ENCODE measurements around the gene ALPL. TPM values are rescaled to one million over a fixed set of nuclear protein-coding genes. Genes with fewer than 3 reads are reported as not detected.
"Not testable (repeated sequence)": the region's sequence is repeated elsewhere in the genome, so short reads cannot be mapped to it uniquely, and the experiment has no call there.

Gene ALPL
- total RNA-seq: 20.3 TPM
- long read RNA-seq, transcript ALPL-204 (12 exons, 2,589 nt): major isoform, 14 of 24 reads
- long read RNA-seq, partial matches to known transcripts: 4 of 24 reads
- long read RNA-seq, other reads (novel, unspliced or antisense): 5 of 24 reads

DNA sequence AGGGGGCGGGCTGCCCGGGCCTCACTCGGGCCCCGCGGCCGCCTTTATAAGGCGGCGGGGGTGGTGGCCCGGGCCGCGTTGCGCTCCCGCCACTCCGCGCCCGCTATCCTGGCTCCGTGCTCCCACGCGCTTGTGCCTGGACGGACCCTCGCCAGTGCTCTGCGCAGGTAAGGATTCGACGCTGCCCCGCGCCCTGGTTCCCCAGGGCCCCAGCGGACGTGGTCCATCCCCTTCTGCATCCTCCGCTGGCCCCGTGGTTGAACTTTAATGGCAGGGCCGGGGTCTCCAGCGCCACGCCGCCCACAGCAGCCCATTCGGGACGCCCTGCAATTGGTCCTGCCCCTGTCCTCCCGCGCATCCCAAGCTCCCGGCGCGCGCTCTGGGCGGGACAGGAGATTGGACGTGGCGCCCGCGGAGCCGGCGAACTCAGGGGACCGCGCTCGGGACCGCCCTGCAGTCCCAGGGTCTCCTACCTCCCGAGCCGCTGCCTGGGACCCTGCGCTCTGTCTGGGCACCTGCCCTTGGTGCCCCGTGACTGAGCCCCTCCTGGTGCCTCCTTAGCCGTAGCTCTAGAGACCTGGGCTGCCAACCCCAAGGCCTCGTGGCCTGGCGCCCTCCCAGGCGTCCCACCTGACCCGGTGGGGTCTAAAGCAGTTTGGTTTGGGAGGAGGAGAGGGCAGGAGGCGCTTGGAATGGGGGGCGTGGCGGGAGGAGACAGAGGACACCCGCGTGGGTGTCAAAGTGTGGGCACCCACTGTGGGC is at the start of gene ALPL:
Gene ALPL, plus strand, starts transcription at position 73 of the 762 bp plus-strand sequence. CDS start 44,659 bp downstream, outside the sequence.
- no peak for DNase-seq (ENCODE audit: low spot score)
- intact Hi-C loops (cut with DNase I): loop anchor here (1.0 to 5.0 kb wide), 5 partner anchors 25 to 153 kb away; no protein-coding TSS in a partner anchor

DNA sequence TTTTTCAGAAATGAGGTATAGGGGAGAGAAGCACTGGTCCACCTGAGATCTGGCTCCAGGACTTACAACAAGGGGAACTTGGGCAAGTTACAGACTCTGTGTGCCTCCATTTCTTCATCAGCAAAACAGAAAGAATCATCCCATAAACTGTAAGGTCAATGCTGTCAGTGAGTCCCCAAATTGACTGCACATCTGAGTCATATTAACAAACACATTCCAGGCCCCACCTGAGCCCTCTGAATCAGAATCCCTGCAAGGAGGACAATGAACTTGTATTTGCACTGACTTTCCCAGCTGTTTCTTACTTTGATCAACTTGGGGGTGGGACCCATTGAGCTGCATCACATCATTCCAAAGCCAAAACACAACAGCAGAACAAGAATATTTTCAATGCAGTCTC is 44.1 kb upstream of the ALPL start:
- DNase-seq (ENCODE audit: low spot score); intact Hi-C loops (cut with DNase I): not testable (repeated sequence)

DNA sequence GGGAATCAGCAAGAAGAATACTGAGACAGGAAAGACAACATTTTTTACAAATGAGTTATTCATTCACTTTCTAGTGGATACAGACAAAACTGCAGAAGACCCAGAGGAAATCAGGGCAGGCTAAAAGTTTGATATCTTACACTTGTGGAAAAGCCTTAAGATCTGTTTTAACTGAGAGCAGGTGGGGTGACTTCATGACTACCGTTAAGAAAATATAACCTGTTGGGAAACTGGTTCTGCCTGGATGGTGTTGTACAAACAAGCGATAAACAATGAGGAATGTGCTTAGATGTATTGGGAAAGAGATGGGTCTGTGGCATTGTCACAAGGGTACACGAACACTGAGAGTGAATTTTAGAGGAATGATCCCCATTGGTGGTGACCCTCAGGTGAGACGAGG is 41.3 kb upstream of the ALPL start:
- intact Hi-C loops (cut with DNase I); DNase-seq (ENCODE audit: low spot score): not testable (repeated sequence)

DNA sequence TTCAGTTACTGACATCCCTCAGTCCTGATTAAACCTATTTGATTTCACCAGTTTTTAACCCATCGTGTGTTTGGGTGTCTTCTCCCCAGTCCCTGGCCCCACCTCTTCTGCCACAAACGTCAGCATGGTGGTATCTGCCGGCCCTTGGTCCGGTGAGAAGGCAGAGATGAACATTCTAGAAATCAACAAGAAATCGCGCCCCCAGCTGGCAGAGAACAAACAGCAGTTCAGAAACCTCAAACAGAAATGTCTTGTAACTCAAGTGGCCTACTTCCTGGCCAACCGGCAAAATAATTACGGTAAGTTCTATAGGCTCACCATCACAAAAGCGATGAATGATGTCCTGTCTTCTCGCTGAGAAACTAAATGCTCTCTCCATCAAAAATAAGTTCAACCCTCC is 40.6 kb upstream of the ALPL start:
- no peak for DNase-seq (ENCODE audit: low spot score)
- intact Hi-C loops (cut with DNase I): no loop called here

DNA sequence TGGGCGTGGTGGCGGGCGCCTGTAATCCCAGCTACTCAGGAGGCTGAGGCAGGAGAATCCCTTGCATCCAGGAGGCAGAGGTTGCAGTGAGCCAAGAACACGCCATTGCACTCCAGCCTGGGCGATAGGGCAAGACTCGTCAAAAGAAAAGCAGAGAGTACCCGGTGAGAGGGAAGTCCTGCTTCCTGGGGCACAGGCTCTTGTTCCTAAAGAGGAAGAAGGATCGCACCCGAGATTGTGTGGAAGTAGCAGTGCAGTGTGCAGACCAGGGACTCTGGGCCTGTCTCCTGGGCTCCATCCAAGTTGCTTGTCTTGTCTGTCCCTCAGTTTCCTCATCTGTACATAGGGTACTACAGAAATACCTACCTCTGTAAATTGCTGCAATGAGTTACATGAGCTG is 39.6 kb upstream of the ALPL start:
- intact Hi-C loops (cut with DNase I): no loop called here

DNA sequence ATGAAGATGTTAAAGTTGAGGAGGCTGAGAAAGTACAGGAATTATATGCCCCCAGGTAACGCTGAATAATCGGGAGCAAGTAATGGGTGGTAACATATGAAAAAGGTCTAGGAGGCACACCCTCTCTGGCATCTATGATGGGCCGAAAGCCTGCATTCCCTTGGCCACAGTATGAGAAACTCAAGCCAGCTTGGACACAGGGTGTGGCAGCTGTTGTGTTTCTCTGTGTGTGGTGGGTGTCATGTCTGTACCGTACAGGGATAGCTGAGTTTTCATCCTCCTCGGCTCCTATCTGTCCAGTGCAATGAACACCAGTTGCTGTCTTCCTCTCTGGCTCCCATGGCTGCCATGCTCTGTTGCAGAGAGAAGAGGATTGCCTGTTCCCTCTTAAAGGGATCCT is 36.4 kb upstream of the ALPL start:
- no peak for DNase-seq (ENCODE audit: low spot score)
- intact Hi-C loops (cut with DNase I): no loop called here

More for the DNA sequence above, 39.6 kb upstream of the ALPL start:
- no peak for DNase-seq (ENCODE audit: low spot score)

DNA sequence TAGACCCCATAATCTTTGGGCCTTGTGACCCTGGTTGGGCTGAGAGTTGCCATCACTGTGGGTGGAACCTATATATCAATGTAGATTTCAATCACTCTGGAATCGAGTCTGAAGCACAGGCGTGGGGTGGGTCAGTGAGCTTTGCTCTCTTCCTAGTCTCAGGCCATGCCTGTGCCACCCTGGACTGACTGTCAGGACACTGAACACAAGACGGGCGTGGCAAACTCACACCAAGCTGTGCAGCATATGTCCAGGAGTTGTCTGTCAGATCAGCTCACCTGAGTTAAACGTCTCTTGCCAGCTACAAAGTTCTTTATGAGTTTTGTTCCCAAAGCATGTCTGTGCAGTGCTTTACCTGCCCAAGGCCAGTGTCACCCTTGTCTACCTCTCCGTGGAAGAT is 30.9 kb upstream of the ALPL start:
- no peak for DNase-seq (ENCODE audit: low spot score)
- intact Hi-C loops (cut with DNase I): no loop called here

DNA sequence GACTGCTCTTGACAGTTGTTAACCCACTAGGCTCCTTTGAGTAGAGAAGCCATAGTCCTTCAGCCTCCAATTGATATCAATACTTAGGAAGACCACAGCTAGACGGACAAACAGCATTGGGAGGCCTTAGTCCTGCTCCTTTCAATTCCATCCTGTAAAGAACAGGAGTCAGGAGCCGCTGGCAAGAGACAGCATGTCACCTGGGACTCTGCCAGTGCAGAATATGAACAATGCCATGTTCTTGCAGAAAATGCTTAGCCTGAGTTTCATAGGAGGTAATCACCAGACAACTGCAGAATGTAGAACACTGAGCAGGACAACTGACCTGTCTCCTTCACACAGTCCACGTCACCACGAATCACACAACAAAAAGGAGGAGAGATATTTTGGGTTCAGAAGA is 25.3 kb upstream of the ALPL start:
- DNase-seq (ENCODE audit: low spot score); intact Hi-C loops (cut with DNase I): not testable (repeated sequence)

DNA sequence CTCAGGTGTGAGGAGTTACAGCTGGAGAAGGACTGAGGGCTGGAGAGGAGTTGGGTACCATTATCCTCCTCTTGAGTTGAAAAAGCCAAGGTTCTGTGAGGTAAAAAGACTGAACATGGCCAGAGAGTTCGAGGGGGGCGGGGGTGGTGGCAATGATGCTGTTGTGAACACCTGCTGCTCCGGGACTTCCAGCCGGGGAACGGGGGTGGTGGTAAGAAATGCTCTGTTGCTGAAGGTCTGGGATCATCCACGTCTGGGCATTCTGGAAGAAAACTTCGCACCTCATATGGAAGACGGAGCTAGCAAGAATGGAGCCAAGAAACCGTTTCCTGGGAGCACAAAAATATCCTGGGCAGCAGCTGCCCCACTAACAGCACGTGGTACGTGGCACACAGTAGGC is 20.1 kb upstream of the ALPL start:
- intact Hi-C loops (cut with DNase I): no loop called here
- DNase-seq (ENCODE audit: low spot score): no peak

DNA sequence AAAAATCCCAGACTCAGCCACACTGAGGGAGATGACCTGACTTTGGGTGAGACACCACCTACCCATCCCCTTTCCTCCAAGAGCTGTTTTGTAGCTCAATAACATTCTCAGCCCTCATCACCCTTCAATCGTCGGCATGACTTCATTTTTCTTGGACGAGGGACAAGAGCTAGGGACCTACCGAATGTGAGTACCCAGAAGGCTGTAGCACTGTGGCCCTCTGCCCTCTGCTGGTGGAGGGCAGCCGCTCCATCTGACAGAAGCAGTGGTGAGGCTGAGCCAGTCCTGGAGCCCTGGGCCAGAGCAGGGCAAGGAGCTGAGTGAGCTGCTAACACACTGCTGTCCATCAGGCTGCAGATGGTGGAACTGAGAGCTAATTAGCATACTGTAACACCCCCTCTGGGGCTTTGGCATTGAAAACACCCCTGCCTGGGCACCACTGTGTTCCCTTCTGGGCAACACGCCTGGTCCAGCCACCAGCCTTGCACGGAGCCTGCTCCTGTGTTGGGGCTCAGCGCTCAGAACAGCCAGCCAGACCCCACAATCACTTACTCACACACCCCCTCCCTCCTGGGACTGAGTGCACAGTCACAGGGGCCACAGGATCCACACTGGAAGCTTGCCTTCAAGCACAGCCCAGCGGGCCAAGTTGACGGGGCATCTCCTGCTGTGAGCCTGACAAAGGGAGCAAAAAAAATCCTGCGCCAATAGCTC is 18.3 kb upstream of the ALPL start:
- DNase-seq (ENCODE audit: low spot score): no peak
- intact Hi-C loops (cut with DNase I): no loop called here

DNA sequence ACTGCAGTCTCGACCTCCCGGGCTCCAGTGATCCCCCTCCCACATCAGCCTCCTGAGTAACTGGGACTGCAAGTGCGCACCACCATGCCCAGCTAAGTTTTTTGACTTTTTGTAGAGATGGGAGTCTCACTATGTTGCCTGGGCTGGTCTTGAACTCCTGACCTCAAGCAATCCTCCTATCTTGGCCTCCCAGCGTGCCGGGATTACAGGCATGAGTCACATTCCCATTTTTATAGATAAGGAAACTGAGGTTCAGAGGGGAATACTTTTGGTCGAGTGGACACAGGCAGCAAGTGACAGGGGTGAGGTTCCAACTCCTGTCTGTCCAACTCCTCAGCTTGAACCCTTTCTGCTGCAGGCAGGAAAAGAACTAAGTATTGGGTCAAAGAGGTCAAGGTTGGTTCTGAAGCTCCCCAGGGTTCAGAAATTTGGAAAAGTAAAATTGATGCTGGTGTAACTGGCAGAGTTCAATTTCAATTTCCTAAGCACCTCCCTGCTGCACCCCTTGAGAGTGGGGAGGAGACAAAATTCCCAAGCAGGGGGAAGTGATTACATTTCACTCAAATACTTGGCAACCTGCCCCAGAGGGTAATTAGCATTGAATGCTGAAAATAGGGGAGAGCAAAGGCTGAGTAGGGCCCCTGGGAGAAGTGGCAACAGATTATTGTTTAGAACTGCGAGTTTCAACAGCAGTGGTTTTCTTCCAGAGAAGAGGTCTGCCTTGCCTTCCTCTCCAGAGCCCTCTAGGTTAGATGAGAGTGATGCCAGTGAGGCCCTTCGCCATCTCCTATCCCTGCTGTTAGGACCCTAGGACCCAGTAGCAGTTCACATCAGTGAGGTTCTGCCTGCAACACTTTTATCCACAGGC is 17.5 kb upstream of the ALPL start:
- intact Hi-C loops (cut with DNase I): no loop called here

DNA sequence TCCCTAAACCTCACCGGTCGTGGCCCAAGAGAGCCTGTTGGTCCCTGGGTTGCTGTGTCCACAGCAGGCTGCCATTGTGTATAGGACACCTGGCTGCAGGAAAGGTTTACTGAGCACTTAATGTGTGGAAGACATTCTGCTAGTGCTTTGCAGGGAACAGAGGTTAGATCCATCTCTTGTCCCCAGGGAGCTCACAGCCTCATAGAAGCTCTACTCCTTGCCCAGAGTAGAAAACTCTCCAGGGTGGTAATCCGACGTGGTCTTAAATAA is 16.9 kb upstream of the ALPL start:
- intact Hi-C loops (cut with DNase I): no loop called here
- no peak for DNase-seq (ENCODE audit: low spot score)

More for the DNA sequence above, 17.5 kb upstream of the ALPL start:
- no peak for DNase-seq (ENCODE audit: low spot score)

DNA sequence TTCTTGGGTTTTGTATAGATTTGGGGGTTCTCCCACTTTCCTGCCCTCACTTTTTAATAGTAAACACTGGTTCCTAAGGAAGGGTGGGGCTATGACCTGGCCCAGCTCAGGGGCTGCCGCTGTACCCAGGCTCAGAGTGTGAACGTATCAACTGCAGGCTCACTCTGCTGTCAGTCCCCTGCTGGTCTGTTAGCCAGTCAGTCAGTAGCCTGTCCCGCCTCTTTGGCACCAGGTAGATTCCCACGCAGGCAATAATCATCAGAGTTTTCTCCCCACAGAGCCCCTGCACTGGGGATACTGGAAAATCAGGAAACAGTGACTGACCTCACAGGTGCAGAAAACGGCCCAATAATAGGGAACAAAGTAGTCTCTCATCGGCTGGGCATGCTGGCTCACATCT is 15.0 kb upstream of the ALPL start:
- DNase-seq (ENCODE audit: low spot score): peak; percentile 26
- intact Hi-C loops (cut with DNase I): no loop called here

DNA sequence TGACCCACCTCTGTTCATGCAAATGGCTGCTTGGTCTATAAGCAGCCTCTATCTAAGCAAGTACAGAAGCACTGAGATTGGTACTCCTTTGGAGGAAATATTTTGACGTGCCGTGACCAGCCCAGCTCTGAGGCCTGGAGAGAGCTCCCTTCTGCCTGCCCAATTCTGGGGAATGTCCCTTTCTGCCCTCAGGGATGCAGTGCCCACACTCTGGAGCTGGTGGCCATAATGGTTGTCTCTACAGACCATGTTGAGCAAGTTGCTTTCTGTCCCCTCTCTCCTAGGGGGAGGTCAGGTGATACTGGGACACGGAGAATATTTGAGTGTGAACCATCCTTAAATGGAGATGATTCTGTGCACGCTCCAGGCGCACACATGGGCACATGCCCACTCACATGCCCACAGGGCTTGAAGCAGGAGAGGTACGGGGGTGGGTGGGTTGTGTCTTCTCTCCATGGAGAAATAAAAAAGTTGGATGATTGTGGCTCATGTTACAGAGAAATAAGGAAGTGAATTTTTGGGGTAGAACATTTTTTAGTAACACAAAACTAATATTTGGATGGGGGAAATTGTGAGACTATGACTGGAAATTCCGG is 13.9 kb upstream of the ALPL start:
- intact Hi-C loops (cut with DNase I): no loop called here
- DNase-seq (ENCODE audit: low spot score): peak; percentile 54

DNA sequence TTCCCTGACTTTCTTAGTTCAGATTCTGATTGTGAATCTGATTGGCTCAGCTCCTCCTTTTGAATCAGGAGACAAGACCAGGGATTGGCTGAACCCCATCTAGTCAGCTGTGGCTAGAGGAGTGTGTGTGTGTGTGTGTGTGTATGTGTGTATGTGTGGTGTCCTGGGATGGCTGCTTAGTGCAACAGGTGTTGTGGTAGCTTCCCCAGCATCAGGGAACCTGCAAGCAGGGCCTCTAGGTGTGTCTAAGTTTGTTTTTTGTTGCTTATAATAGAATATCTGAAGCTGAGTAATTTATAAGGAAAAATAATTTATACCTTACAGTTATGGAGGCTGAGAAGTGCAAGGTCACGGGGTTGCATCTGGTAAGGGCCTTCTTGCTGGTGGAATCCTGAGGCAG is 13.2 kb upstream of the ALPL start:
- intact Hi-C loops (cut with DNase I): no loop called here
- DNase-seq (ENCODE audit: low spot score): no peak

DNA sequence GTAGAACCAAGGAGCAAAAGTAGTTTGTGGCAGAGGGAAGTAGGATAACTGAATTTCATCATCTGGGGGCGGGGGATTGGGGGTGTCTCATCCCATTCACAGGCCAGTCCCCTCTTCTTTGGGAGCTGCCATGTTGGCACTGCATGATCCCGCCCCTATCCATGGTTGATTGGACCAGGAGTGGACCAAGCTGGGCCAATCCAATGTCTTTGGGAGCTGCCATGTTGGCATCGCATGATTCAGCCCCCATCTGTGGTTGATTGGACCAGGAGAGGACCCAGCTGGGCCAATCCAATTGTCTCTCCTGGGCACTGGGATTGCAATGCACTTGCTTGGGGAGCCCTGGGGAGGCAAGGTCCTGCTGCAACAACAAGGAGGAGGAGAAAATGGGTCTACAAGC is 12.3 kb upstream of the ALPL start:
- no peak for DNase-seq (ENCODE audit: low spot score)
- intact Hi-C loops (cut with DNase I): no loop called here

DNA sequence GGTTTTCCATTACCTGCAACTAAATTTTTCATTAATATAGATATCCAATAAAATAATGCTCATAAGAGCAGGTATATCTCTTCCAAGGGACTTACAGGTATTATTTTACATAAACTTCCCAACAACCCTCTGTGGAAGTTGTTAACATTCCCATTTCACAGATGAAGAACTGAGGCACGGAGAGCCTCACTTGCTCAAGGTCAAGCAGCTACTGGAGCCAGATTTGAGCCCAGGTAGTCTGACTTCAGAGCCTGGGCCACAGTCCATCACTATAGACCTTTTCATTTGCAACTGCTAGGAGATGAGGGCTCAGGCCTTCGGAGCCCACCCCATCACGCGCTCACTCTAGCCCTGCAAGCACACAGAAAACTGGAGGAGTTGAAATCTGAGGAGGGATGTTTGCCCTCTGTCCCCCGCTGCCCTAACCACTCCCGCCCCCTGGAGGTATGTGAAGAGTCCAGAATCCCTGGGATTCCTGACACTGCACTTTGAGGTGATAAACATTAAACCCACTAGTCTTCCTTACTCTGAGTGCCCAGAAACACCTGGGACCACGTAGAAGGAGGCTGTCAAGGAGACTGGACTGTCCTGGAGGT is 11.7 kb upstream of the ALPL start:
- DNase-seq (ENCODE audit: low spot score): peak; percentile 33
- intact Hi-C loops (cut with DNase I): no loop called here

DNA sequence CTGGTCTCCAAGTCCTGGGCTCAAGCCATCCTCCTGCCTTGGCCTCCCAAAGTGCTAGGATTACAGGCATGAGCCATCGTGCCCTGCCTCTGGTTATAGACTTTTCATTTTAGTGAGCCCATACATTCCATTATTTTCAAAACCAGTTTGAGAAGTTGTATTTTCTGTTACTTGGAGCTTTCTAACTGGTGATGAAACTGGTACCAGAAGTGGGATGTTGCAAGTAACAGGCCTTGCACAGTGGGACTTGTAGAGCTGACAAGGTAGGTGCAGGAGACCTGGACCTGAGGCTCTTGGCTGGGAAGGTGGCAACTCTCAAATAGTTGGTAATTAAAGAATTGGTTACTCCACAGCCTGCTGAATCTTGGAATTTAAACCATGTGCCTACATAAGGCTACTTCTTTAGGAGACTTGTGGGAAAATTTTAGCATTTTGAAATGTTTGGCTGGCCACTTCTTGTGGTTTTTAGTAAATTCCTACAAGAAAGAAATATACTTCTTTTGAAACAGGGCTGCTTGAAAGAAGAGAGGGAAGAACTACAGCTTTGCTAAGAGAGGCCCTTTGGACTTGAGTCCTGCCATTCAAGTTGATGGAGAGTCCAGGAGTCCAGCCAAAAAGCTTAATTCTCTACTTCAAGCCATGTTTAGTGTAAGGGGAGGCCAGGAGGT is 9.8 kb upstream of the ALPL start:
- intact Hi-C loops (cut with DNase I): no loop called here

More for the DNA sequence above, 9.8 kb upstream of the ALPL start:
- DNase-seq (ENCODE audit: low spot score): peak; percentile 14
